Activated naive CD4-positive, alpha-beta T cell treated with anti-CD3 and anti-CD28 coated beads, Interleukin-2, amount 50 U/mL, for 72 hours (primary cell): ENCODE results near the gene C15orf62. TPM values are rescaled to one million over a fixed set of nuclear protein-coding genes. Genes with fewer than 3 reads are reported as not detected.
A peak's percentile ranks its signal among the peaks of the same experiment; 100 is the strongest.

ENCODE experiments used
- ATAC-seq, 2 donors: fragments of 150-1000 bp; cut with Tn5 transposase; 2 replicates each; pipeline ENCODE4 v1.10.0; 2021; ENCODE audit warnings: mild to moderate bottlenecking in 2 of 2, moderate library complexity in 2 of 2
- DNase-seq, 2 donors: peaks; one replicate each; pipeline ENCODE4 v3.0.0; 2021 to 2022; ENCODE audit warnings: low spot score in 2 of 2
- H3K27ac Mint-ChIP-seq, 2 donors: one replicate each; pipeline ENCODE4 v1.8.0; 2022; ENCODE audit warnings: mild to moderate bottlenecking in 2 of 2, mixed read lengths in 2 of 2
- H3K36me3 Mint-ChIP-seq, 2 donors: one replicate each; pipeline ENCODE4 v1.8.0; 2022; ENCODE audit warnings: mixed read lengths in 2 of 2
- H3K9me3 Mint-ChIP-seq, 2 donors: one replicate each; pipeline ENCODE4 v1.8.0; 2022; ENCODE audit warnings: mixed read lengths in 2 of 2
- total RNA-seq, 2 donors: library from RNA; stranded (reverse); gene quantifications; one replicate each; pipeline ENCODE4 v1.2.3, GENCODE V29; 2022

Gene C15orf62
- total RNA-seq, 2 donors from 2014 or later, result 0.52 to 2.0 TPM

- peak overlapping the region; percentile 88 to 94 for H3K27ac Mint-ChIP-seq
- no peaks in the 10 kb centered on the region for H3K9me3 Mint-ChIP-seq
- peak in 1 of 2 donors; percentile 23 for ATAC-seq
Measured at GRCh38 chr15:40768521-40769273, 1.1 kb upstream of the C15orf62 start.

GRCh38 chr15:40770147-40770721 lies 454 bp downstream of the C15orf62 start:
- no peaks in the 10 kb centered on the region for H3K36me3 Mint-ChIP-seq
- H3K9me3 Mint-ChIP-seq, result no peaks in the 10 kb centered on the region
- H3K27ac Mint-ChIP-seq, result peak overlapping the region; percentile 84 to 88
- ATAC-seq (no peak), DNase-seq (no peak)

More at GRCh38 chr15:40768521-40769273, 1.1 kb upstream of the C15orf62 start:
- no peak for DNase-seq
- H3K36me3 Mint-ChIP-seq, result no peaks in the 10 kb centered on the region

GRCh38 chr15:40771242-40771641 lies 1.5 kb downstream of the C15orf62 start:
- Mint-ChIP-seq H3K9me3 (no peaks in the 10 kb centered on the region), H3K36me3 (no peaks in the 10 kb centered on the region), H3K27ac (peak overlapping the region in 1 of 2 donors; percentile 44)
- ATAC-seq (no peak), DNase-seq (no peak)

GRCh38 chr15:40772014-40772413 lies 2.2 kb downstream of the C15orf62 start:
- H3K36me3 Mint-ChIP-seq, result peaks cover 6% of the 10 kb centered on the region in 2 donors
- DNase-seq, result no peak
- ATAC-seq, result no peak

GRCh38 chr15:40773496-40773895 lies 3.7 kb downstream of the C15orf62 start:
- no peaks in the 10 kb centered on the region for H3K9me3 Mint-ChIP-seq
- ATAC-seq (no peak), DNase-seq (no peak)
- H3K27ac Mint-ChIP-seq, result peak overlapping the region in 1 of 2 donors; percentile 55
- peaks cover 6 to 8% of the 10 kb centered on the region in 2 donors for H3K36me3 Mint-ChIP-seq

More at GRCh38 chr15:40772014-40772413, 2.2 kb downstream of the C15orf62 start:
- Mint-ChIP-seq H3K27ac (no peak overlapping the region), H3K9me3 (no peaks in the 10 kb centered on the region)

GRCh38 chr15:40773902-40774301 lies 4.1 kb downstream of the C15orf62 start:
- Mint-ChIP-seq H3K36me3 (peaks cover 6 to 8% of the 10 kb centered on the region in 2 donors), H3K9me3 (no peaks in the 10 kb centered on the region), H3K27ac (peak overlapping the region in 1 of 2 donors; percentile 64)
- DNase-seq (no peak), ATAC-seq (no peak)

GRCh38 chr15:40775007-40775406 lies 5.2 kb downstream of the C15orf62 start:
- peak overlapping the region in 1 of 2 donors; percentile 64 for H3K27ac Mint-ChIP-seq
- H3K9me3 Mint-ChIP-seq, result no peaks in the 10 kb centered on the region
- ATAC-seq (no peak), DNase-seq (no peak)
- H3K36me3 Mint-ChIP-seq, result peaks cover 12 to 13% of the 10 kb centered on the region in 2 donors

GRCh38 chr15:40775740-40776536 lies 6.2 kb downstream of the C15orf62 start:
- DNase-seq, result no peak
- Mint-ChIP-seq H3K27ac (peak overlapping the region; percentile 3 to 75), H3K9me3 (no peaks in the 10 kb centered on the region), H3K36me3 (peaks cover 12 to 13% of the 10 kb centered on the region in 2 donors)
- no peak for ATAC-seq

- H3K27ac Mint-ChIP-seq, result peak overlapping the region; percentile 3 to 75
- ATAC-seq, result peak; percentile 70 to 85
- H3K9me3 Mint-ChIP-seq, result no peaks in the 10 kb centered on the region
- H3K36me3 Mint-ChIP-seq, result peaks cover 12 to 13% of the 10 kb centered on the region in 2 donors
- DNase-seq, result no peak
Measured at GRCh38 chr15:40776537-40777141, 6.9 kb downstream of the C15orf62 start.

- ATAC-seq (peak; percentile 85 to 90), DNase-seq (peak; percentile 79)
- H3K9me3 Mint-ChIP-seq, result no peaks in the 10 kb centered on the region
- H3K36me3 Mint-ChIP-seq, result peaks cover 5% of the 10 kb centered on the region in 2 donors
- no peak overlapping the region for H3K27ac Mint-ChIP-seq
Measured at GRCh38 chr15:40782609-40783227, 12.9 kb downstream of the C15orf62 start.

GRCh38 chr15:40785164-40785563 lies 15.4 kb downstream of the C15orf62 start:
- no peaks in the 10 kb centered on the region for H3K9me3 Mint-ChIP-seq
- no peak for DNase-seq
- no peaks in the 10 kb centered on the region for H3K36me3 Mint-ChIP-seq
- no peak for ATAC-seq
- H3K27ac Mint-ChIP-seq, result no peak overlapping the region

- Mint-ChIP-seq H3K36me3 (no peaks in the 10 kb centered on the region), H3K9me3 (no peaks in the 10 kb centered on the region), H3K27ac (no peak overlapping the region)
- no peak for DNase-seq
- ATAC-seq, result no peak
Measured at GRCh38 chr15:40785814-40786213, 16.0 kb downstream of the C15orf62 start.

GRCh38 chr15:40787344-40787841 lies 17.6 kb downstream of the C15orf62 start:
- peak; percentile 87 to 89 for ATAC-seq
- peak; percentile 58 to 76 for DNase-seq
- no peaks in the 10 kb centered on the region for H3K9me3 Mint-ChIP-seq
- no peaks in the 10 kb centered on the region for H3K36me3 Mint-ChIP-seq
- peak overlapping the region; percentile 60 to 68 for H3K27ac Mint-ChIP-seq

- Mint-ChIP-seq H3K9me3 (no peaks in the 10 kb centered on the region), H3K36me3 (no peaks in the 10 kb centered on the region), H3K27ac (peak overlapping the region; percentile 60 to 68)
- peak; percentile 9 to 36 for ATAC-seq
- DNase-seq, result no peak
Measured at GRCh38 chr15:40787991-40788390, 18.2 kb downstream of the C15orf62 start.

GRCh38 chr15:40789119-40789518 lies 19.3 kb downstream of the C15orf62 start:
- Mint-ChIP-seq H3K27ac (peak overlapping the region in 1 of 2 donors; percentile 50), H3K9me3 (no peaks in the 10 kb centered on the region), H3K36me3 (no peaks in the 10 kb centered on the region)
- ATAC-seq (no peak), DNase-seq (no peak)

- Mint-ChIP-seq H3K9me3 (no peaks in the 10 kb centered on the region), H3K36me3 (no peaks in the 10 kb centered on the region), H3K27ac (no peak overlapping the region)
- DNase-seq, result no peak
- no peak for ATAC-seq
Measured at GRCh38 chr15:40789999-40790398, 20.2 kb downstream of the C15orf62 start.
